ENCODE measurements around the gene ARMS2. TPM values are rescaled to one million over a fixed set of nuclear protein-coding genes. Genes with fewer than 3 reads are reported as not detected.

Gene ARMS2
- total RNA-seq, 6 experiments from 2014 or later, result not detected

- Histone ChIP-seq H3K27ac (no peak overlapping the region), H3K36me3 (peaks cover 0 to 2% (median 0%) of the 10 kb centered on the region in 4 donors), H3K27me3 (no peaks in the 10 kb centered on the region), H3K9me3 (no peaks in the 10 kb centered on the region), H3K4me3 (no peak overlapping the region), H3K4me1 (no peaks in the 10 kb centered on the region)
- no peak for DNase-seq
- 30% methylated on average over 3 of the region's 3 CpGs for WGBS (ENCODE audit: insufficient coverage, low coverage, low lambda C conversion rate, missing lambda C conversion rate)
- ATAC-seq, result peak in 3 of 4 donors; percentile 55 to 66 (median 60)
- intact Hi-C loops (cut with DNase I), result loop anchor here in 1 of 2 donors (10.0 kb wide), 1 partner anchor 141 kb away; no protein-coding TSS in a partner anchor
- TF ChIP-seq CTCF (IDR thresholded peaks at IDR 0.05) (peak; percentile 64 to 68 (median 68)), POLR2A (IDR thresholded peaks at IDR 0.05) (no peak)
Observed at GRCh38 chr10:122435212-122435827, 19.1 kb upstream of the ARMS2 start.

- intact Hi-C loops (cut with DNase I), result no loop called here
- DNase-seq (no peak), ATAC-seq (peak in 1 of 4 donors; percentile 56)
- WGBS (ENCODE audit: insufficient coverage, low coverage, low lambda C conversion rate, missing lambda C conversion rate), result 84% methylated on average over 4 of the region's 7 CpGs
- TF ChIP-seq POLR2A (IDR thresholded peaks at IDR 0.05) (no peak), CTCF (IDR thresholded peaks at IDR 0.05) (no peak)
- Histone ChIP-seq H3K27ac (no peak overlapping the region), H3K36me3 (no peaks in the 10 kb centered on the region), H3K9me3 (no peaks in the 10 kb centered on the region), H3K4me1 (no peaks in the 10 kb centered on the region), H3K27me3 (no peaks in the 10 kb centered on the region), H3K4me3 (no peak overlapping the region)
Observed at GRCh38 chr10:122441961-122442360, 12.5 kb upstream of the ARMS2 start.

- Histone ChIP-seq H3K27ac (no peak overlapping the region), H3K4me1 (peaks cover 0 to 21% (median 8%) of the 10 kb centered on the region in 4 donors), H3K36me3 (no peaks in the 10 kb centered on the region), H3K4me3 (no peak overlapping the region), H3K9me3 (no peaks in the 10 kb centered on the region), H3K27me3 (no peaks in the 10 kb centered on the region)
- DNase-seq, result no peak
- 100% methylated on average over 1 of the region's 1 CpG for WGBS (ENCODE audit: insufficient coverage, low coverage, low lambda C conversion rate, missing lambda C conversion rate)
- ATAC-seq, result no peak
- intact Hi-C loops (cut with DNase I), result no loop called here
- no peak for TF ChIP-seq CTCF (IDR thresholded peaks at IDR 0.05)
- no peak for TF ChIP-seq POLR2A (IDR thresholded peaks at IDR 0.05)
Observed at GRCh38 chr10:122445469-122445868, 9.0 kb upstream of the ARMS2 start.

GRCh38 chr10:122445904-122446303 is 8.5 kb upstream of the ARMS2 start:
- Histone ChIP-seq H3K4me3 (no peak overlapping the region), H3K36me3 (no peaks in the 10 kb centered on the region), H3K27ac (no peak overlapping the region), H3K27me3 (no peaks in the 10 kb centered on the region), H3K9me3 (no peaks in the 10 kb centered on the region), H3K4me1 (peaks cover 0 to 21% (median 8%) of the 10 kb centered on the region in 4 donors)
- TF ChIP-seq CTCF (IDR thresholded peaks at IDR 0.05), result no peak
- no peak for TF ChIP-seq POLR2A (IDR thresholded peaks at IDR 0.05)
- ATAC-seq (no peak), DNase-seq (no peak)
- intact Hi-C loops (cut with DNase I), result no loop called here

All from right lobe of liver (tissue), 6 donors.